ENCODE measurements around the gene PCDH1. TPM values are rescaled to one million over a fixed set of nuclear protein-coding genes. Genes with fewer than 3 reads are reported as not detected.

The PCDH1 gene
- total RNA-seq, 1 donor from 2014 or later: 42.4 TPM

- DNase-seq (ENCODE audit: low read depth): no peak
- Histone ChIP-seq H3K4me3 (ENCODE audit: low read depth, low read length) (no peak overlapping the region), H3K36me3 (ENCODE audit: control insufficient read depth, insufficient read depth, low read length) (no peaks in the 10 kb centered on the region), H3K27me3 (ENCODE audit: control insufficient read depth, insufficient read depth, low read length) (peaks cover 8% of the 10 kb centered on the region)
- TF ChIP-seq CTCF (IDR thresholded peaks at IDR 0.05; ENCODE audit: insufficient read depth, low read length, poor library complexity, severe bottlenecking): no peak
These were observed 21.0 kb downstream of the PCDH1 start for GRCh38 chr5:141857226-141857625.

GRCh38 chr5:141856037-141856790 lies 22.0 kb downstream of the PCDH1 start:
- TF ChIP-seq CTCF (IDR thresholded peaks at IDR 0.05; ENCODE audit: insufficient read depth, low read length, poor library complexity, severe bottlenecking): no peak
- DNase-seq (ENCODE audit: low read depth): no peak
- H3K36me3 ChIP-seq (ENCODE audit: control insufficient read depth, insufficient read depth, low read length): no peaks in the 10 kb centered on the region
- no peak overlapping the region for H3K4me3 ChIP-seq (ENCODE audit: low read depth, low read length)
- peaks cover 8% of the 10 kb centered on the region for H3K27me3 ChIP-seq (ENCODE audit: control insufficient read depth, insufficient read depth, low read length)

- Histone ChIP-seq H3K4me3 (ENCODE audit: low read depth, low read length) (no peak overlapping the region), H3K27me3 (ENCODE audit: control insufficient read depth, insufficient read depth, low read length) (peaks cover 8% of the 10 kb centered on the region), H3K36me3 (ENCODE audit: control insufficient read depth, insufficient read depth, low read length) (no peaks in the 10 kb centered on the region)
- DNase-seq (ENCODE audit: low read depth): no peak
- TF ChIP-seq CTCF (IDR thresholded peaks at IDR 0.05; ENCODE audit: insufficient read depth, low read length, poor library complexity, severe bottlenecking): no peak
These were observed 22.8 kb downstream of the PCDH1 start for GRCh38 chr5:141855265-141856036.

- DNase-seq (ENCODE audit: low read depth): no peak
- Histone ChIP-seq H3K4me3 (ENCODE audit: low read depth, low read length) (no peak overlapping the region), H3K27me3 (ENCODE audit: control insufficient read depth, insufficient read depth, low read length) (peaks cover 8% of the 10 kb centered on the region), H3K36me3 (ENCODE audit: control insufficient read depth, insufficient read depth, low read length) (no peaks in the 10 kb centered on the region)
- TF ChIP-seq CTCF (IDR thresholded peaks at IDR 0.05; ENCODE audit: insufficient read depth, low read length, poor library complexity, severe bottlenecking): no peak
These were observed 24.1 kb downstream of the PCDH1 start for GRCh38 chr5:141853895-141854626.

- H3K27me3 ChIP-seq (ENCODE audit: control insufficient read depth, insufficient read depth, low read length): no peaks in the 10 kb centered on the region
- no peak for DNase-seq (ENCODE audit: low read depth)
- no peak for TF ChIP-seq CTCF (IDR thresholded peaks at IDR 0.05; ENCODE audit: insufficient read depth, low read length, poor library complexity, severe bottlenecking)
- H3K36me3 ChIP-seq (ENCODE audit: control insufficient read depth, insufficient read depth, low read length): no peaks in the 10 kb centered on the region
- H3K4me3 ChIP-seq (ENCODE audit: low read depth, low read length): no peak overlapping the region
These were observed 25.8 kb downstream of the PCDH1 start for GRCh38 chr5:141852448-141852847.

Measured in kidney epithelial cell (primary cell).